Upper lobe of left lung (tissue), 4 donors: ENCODE measurements around the gene LHX4.

Source experiments
- CTCF ChIP-seq, 6 experiments: fragments of 450-650 bp in 4 of 6; fragments of 200-600 bp in 2 of 6; sonication (generic) in 2 of 6; IDR thresholded peaks; one replicate each; pipeline ENCODE4 v1.5.1; 2016 to 2019; ENCODE audit warnings: antibody characterized with exemption in 6 of 6
- POLR2A ChIP-seq, 4 donors: fragments of 450-650 bp; IDR thresholded peaks; one replicate each; pipeline ENCODE4 v1.5.1; 2016 to 2017; ENCODE audit warnings: antibody characterized with exemption in 4 of 4, mild to moderate bottlenecking in 2 of 4

- TF ChIP-seq POLR2A (IDR thresholded peaks at IDR 0.05) (no peak), CTCF (IDR thresholded peaks at IDR 0.05) (no peak)
Observed at GRCh38 chr1:180267211-180267561, 37.1 kb downstream of the LHX4 start.
